ENCODE results near the gene ATE1.
A peak's percentile ranks its signal among the peaks of the same experiment; 100 is the strongest.
"Not testable (repeated sequence)": the region's sequence is repeated elsewhere in the genome, so short reads cannot be mapped to it uniquely, and the experiment has no call there.

ATE1 gene

DNA sequence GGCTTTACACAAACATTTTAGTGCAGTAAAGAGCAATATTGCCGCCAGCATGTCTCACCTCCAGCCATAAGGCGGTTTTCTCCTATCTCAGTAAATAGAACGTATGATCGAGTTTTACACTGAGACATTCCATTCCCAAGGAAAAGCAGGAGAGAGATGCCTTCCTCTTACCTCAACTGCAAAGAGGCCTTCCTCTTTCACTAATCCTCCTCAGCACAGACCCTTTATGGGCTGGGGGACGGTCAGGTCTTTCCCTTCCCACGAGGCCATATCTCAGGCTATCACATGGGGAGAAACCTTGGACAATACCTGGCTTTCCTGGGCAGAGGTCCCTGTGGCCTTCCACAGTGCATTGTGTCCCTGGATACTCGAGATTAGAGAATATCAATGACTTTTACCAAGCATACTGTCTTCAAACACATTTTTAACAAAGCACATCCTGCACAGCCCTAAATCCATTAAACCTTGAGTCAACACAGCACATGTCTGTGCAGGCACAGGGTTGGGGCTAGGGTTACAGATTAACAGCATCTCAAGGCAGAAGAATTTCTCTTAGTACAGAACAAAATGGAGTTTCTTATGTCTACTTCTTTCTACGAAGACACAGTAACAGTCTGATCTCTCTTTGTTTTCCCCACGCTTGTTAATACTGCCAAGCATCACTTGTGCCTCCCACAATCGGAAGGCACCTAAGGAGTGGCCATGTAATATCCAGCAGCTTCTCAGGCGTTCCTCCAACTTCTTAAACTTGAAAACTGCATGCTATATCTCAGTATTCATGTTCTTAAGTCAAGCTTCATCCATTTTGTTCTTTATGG, 2.6 kb upstream of the ATE1 start:
- not testable (repeated sequence) for DNase-seq (ENCODE audit: low read depth in 2 of 2)

DNA sequence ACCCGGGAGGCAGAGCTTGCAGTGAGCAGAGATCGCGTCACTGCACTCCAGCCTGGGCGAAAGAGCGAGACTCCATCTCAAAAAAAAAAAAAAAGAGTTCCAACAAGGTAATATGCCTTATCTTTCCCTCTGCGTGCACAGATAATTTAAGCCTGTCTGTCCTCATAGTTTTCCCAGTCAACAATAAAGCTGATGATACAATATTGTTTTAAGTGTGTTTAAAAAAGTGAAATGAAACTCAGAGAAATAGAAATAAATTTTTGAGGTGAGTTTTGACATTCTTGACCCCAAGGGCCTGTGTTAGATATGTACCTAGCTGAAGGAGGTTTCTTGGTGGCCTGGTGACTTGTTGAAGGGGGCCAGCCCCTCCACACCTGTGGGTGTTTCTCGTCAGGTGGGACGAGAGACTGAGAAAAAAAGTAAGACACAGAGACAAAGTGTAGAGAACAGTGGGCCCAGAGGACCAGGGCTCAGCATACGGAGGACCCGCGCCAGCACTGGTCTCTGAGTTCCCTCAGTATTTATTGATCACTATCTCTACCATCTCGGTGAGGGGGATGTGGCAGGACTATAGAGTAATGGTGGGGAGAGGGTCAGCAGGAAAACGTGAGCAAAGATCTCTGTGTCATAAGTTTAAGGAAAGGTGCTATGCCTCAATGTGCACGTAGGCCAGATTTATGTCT, 1.9 kb upstream of the ATE1 start:
- DNase-seq (ENCODE audit: low read depth in 2 of 2), result not testable (repeated sequence)

DNA sequence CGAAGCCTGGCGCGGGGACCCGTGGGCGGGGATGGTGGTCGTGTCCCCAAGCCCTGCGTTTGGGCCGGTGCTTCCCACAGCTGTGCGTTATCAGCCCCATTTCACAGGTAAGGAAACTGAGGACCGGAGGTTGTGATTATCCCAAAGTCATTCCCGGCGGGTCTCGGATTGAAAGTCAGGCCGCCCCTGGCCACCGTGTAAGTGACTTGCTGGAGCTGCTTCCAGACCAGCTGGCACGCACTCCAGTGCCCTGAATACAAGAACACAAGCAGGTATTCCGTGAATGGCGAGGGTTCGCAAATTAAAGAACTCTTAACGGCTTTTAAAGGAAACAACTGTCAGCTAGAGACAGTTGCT, 675 bp upstream of the ATE1 start:
- peak in 1 of 2 experiments; percentile 26 for DNase-seq (ENCODE audit: low read depth in 2 of 2)

DNA sequence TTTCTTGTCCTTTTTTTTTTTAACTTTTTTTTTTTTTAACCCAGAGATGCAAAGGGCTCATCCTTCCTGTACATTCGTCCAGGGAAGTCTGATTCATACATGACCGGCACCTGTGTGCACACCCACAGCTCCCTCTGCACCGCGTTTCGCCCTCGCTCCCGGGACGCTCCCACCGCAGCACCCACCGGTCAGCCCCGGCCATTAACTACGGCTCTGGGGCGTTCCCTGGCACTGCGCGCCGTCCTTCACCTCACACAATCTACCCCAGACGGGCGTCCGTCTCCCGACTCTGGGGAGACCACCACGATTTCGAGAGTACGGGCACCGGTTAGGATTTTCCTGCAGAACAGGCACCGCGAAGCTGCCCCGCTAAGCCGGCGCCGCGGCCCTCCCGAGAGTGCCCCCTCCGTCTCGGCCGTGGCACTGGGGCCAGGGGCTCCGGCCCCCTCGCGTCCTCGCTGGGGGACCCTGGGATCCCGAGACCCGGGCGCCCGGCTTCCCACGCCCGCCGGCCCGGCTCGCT, 452 bp downstream of the ATE1 start:
- DNase-seq (ENCODE audit: low read depth in 2 of 2), result peak; percentile 24 to 27

DNA sequence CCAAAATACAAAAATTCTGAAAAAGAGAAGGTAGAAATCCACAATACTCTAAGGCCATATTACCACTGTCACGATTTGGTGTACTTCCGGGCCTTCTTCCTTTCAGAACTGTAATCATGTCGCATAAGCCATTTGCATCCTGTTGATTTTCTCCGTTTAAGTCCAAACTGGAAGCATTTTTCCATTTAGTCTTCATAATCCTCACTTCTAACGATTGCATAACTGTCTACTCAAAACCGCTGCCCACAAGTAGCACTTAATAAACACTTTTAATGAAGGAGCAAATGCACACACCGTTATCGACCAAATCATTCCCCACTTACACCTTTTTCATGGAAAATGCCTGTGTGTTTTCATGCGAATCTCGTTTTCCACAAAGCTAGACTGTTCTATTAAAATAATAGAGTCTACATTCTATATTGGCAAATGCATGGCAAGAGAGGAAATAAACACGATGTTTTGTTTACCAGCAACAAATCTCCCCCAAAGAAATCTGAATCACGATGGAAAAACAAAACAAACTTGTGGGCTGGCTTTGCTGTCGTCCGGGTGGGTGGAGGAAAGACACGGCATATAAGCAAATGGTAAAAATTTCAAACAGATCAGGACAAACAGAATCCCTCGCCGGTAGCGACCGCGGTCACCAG, 1.0 kb downstream of the ATE1 start:
- no peak for DNase-seq (ENCODE audit: low read depth in 2 of 2)

DNA sequence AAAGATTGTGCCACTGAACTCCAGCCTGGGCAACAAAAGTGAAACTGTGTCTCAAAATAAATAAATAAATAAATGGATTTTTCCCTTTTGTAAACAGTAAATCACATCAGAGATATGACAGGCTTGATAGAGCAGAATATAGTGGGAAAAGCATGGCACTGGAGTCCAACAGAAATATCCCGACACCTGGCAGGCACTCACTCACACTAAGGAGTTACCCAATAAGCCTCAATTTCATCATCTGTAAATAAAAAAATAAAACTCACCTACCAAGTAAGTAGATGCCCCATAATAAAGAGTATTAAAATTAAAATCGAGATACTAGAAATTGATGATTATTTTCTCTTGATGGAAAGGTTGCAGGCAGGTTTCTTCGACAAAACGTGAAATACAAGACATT, 1.7 kb downstream of the ATE1 start:
- no peak for DNase-seq (ENCODE audit: low read depth in 2 of 2)

DNA sequence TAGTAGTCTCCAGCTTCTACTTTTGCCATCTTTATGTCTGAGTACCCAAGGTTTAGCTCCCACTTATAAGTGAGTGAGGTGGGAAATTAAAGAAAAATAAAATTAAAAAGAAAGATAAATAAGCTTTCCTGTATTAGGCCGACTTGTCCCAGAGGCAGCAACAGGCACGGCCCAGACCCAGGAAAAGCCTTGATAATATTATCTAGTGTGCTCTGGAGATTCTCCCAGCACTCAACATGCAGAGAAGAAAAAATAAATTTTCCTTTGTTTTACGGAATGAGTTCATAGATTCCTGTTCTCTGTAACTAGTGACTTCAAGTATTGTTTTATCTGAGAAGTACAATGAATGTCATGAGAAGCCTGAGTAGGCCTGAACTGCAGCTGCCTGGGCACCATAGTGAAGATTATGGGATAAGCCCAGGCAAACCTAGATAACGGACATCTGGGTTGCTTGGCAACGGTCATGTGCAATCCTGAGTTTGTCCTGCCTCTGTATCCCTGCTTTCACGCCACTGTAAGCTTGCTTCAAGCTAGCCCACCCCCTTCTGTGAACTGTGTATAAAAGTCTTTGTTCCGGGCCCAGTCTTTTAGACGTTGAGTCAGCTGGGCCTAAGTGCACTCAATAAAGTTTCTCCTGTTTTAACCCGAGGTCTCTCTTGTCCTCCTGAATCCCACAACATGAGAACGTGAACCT, 6.4 kb downstream of the ATE1 start:
- DNase-seq (ENCODE audit: low read depth in 2 of 2), result no peak

DNA sequence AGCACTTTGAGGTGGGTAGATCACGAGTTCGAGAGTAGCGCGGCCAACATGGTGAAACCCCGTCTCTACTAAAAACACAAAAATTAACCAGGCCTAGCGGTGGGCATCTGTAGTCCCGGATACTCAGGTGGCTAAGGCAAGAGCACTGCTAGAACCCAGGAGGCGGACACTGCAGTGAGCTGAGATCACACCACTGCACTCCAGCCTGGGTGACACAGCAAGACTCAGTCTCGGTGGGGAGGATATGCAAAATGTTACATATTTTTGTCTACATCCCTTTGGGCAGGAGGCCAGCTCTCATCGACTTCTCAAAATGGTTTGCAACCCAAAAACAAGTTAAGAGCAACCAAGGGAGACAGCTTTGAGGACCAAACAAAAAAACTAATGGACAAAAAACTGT, 8.2 kb downstream of the ATE1 start:
- DNase-seq (ENCODE audit: low read depth in 2 of 2), result no peak

DNA sequence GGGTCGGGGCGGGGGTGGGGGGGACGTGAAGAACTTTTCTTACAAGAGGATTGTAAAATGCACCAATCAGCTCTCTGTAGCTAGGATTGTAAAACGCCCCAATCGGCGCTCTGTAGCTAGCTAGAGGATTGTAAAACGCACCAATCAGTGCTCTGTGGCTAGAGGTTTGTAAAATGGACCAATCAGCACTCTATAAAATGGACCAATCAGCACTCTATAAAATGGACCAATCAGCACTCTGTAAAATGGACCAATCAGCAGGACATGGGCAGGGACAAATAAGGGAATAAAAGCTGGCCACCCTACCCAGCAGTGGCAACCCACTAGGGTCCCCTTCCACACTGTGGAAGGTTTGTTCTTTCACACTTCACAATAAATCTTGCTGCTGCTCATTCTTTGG, 9.0 kb downstream of the ATE1 start:
- DNase-seq (ENCODE audit: low read depth in 2 of 2), result not testable (repeated sequence)

DNA sequence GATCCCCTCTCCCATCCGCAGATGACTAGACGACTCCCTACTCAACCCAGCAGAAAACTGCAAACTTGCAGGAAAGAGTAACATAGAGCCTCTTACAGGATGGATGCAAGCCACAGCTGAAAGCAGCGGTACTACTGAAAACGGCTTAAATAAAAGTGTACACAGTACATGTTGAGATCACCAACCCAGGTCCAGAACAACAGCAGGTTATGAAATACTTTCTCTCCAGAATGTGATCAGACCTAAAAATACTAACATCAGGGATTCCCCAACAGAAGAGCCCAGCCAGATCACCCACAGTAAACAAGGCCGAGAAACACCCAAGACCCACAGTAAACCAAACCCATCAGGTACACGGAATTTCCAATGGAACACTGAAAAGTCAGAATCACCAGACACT, 13.2 kb downstream of the ATE1 start:
- no peak for DNase-seq (ENCODE audit: low read depth in 2 of 2)

DNA sequence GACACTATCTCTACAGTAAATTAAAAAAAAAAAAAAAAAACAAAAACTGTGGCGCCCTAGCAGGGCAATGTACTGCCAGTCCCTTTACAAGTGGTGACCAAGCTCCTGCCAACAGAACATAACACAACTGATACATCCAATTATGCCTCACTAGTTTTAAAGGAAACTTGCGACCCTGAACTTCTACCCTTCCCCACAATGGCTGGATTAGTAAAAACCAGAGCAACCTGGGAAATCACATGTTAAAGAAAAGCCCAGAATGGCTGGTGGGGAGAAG, 16.5 kb downstream of the ATE1 start:
- DNase-seq (ENCODE audit: low read depth in 2 of 2), result no peak

DNA sequence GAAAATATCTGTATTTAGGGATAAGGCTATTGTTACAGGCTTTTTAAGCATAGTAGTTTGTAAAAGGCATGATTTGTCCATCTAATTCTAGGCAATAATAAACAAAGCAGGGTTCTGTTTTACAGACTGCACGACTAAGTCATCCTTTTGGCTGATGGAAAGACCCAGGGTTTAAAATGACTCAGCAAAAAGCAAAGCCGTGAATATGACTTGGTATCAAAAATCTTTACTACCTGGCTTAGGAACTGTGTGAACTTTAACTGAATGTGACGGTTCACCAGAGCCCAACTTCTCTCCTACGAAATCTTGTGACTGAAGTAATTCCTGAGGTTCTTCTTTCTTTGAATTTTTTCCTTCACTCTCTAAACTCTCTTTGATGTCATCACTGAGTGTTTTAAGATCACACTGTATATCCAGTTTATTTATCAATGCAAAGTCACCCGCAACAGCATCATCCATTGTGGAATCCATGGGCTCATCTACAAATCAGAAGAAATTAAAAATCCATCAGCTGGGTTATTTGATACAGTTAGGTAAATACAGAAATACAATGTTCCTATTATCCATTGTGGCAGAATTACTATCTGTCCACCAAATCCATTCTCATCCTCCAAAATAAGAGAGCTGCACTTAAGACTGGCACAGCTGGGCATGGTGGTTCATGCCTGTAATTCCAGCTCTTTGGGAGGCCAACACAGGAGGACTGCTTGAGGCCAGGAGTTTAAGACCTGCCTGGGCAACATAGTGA, 17.0 kb downstream of the ATE1 start:
- no peak for DNase-seq (ENCODE audit: low read depth in 2 of 2)

DNA sequence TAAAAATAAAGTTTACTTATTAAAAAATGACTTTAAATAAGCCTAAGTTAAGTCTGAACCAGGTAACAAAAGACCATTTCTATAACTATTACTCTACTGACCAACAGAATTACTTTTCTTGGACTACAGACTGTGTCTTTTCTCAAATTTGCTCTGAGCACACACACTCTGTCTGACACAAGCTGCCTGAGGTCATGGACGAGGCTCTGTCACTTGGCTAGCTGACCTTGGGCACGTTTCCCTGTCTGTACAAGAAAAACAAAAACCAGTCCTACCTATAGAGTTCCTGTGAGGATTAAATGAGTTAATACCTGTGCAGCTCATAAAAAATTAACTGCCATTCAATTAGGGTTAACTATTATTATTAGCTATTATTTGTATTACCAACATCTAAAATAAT, 22.9 kb downstream of the ATE1 start:
- no peak for DNase-seq (ENCODE audit: low read depth in 2 of 2)

DNA sequence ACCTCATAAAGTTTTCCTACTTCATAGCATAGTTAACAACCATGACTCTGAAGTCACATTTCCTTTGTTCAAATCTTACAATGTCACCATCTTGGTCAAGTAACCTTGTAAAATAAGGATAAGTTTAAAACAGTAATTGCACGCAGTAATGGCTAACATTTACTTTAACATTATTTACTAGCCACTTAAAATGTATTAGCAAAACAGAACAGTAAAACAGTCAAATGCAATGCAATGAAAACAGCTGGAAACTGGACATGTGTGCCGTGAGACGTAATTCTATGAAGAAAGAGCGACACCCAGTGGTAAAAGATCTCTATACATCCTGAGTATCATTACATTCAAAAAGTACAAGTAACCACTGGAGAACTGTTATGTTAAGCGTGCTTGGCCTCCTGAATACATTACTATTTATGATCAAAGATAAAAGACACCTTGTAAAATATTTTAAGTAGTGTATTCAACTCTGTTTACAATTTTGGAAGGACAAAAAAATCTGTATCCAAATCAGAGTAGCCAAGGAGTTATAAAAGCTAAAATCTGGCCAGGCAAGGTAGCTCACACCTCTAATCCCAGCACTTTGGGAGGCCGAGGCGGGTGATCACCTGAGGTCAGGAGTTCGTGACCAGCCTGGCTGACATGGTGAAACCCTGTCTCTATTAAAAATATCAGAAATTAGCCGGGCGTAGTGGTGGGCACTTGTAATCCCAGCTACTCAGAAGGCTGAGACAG, 27.2 kb downstream of the ATE1 start:
- no peak for DNase-seq (ENCODE audit: low read depth in 2 of 2)

DNA sequence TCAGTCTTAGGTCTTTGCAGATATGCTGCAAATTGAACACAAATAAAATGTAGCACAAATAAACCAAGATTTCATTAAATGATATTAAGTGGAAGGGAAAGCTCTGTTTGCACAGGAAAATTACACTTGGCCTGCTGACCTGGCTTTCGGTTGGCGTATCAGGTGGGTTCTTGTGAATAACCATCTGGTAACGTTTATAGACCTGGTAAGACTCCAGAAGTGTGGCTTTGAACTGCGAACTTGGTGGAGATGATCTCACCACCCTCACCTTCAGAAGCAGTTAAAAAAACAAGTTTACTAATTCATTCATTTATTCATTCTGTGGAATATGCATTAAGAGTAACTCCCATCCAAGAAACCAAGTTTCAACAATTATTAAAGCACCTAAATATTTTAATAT, 28.1 kb downstream of the ATE1 start:
- DNase-seq (ENCODE audit: low read depth in 2 of 2), result no peak

DNA sequence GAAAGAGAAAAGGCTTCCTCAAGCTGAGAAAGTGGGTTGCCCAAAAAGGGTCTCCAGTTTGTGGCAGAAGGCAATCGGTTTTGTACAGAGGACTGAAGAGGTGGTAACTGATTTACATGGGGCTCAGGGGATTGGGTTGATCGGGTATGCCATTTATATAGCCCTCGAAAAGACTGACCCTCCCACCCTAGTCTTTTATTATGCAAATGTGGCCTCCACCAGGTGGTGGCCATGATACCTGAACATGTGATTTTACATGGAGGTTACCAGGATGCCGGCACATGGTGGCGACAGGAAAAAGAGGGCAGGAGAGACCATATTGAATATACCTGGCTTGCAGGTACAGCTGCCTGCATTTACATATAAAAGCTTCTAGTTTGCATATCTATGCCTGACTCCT, 36.7 kb downstream of the ATE1 start:
- no peak for DNase-seq (ENCODE audit: low read depth in 2 of 2)

DNA sequence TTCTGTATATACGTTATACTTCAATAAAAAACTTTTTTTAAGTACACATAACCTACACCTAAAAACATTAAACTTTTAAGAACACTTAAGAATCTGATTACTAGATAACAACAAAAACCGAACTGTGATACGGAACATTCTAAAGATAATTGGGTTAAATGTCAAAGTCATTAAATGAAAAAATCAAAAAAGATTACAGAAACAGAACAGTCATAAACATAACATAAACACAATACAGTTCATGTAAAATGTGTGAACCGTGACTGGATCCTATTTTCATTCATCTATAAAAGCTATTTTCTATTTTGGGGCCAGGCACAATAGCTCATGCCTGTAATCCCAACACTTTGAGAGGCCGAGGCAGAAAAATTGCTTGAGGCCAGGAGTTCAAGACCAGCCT, 38.6 kb downstream of the ATE1 start:
- no peak for DNase-seq (ENCODE audit: low read depth in 2 of 2)

DNA sequence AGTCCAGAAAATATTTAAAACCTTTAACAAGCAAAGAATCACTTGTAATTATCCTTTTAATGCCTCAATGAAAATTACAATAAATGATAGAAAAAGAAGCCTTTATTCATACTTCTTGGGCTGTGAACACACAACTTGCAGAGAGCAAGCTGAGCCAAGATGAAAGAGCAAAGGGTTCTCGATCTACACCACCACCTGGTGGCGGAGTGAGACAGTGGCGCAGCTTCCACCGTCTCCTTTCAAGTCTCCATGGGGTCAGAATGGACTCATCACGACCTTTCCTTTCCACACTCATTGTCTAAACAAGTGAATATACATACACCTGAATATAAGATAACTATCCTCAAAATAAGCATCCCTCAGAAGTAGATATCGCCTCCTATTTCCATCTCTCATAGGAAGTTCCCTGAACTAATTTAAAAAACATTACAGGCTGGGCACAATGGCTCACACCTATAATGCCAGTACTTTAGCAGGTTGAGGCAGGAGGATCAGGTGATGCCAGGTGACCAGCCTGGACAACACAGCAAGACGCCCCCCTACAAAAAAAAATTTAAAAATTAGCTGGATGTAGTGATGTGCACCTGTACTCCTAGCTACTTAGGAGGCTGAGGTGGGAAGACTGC, 40.7 kb downstream of the ATE1 start:
- peak; percentile 6 to 41 for DNase-seq (ENCODE audit: low read depth in 2 of 2)

DNA sequence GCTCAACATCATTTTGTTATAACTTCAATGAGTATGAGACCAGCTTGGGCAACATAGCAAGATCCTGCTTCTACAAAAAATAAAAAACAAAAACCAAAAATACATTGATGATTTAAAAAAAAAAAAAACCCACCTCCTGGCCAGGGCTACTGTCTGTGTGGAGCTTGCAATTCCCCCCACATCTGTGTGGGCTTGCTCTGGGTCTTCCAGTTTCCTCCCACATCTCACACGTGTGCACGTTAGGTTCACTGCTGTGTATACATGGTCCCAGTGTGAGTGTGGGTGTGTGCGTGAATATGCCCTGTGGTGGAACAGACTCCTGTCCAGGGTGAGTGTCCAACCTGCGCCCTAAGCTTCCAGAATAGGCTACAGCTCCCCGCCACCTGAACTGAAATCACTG, 41.6 kb downstream of the ATE1 start:
- no peak for DNase-seq (ENCODE audit: low read depth in 2 of 2)

DNA sequence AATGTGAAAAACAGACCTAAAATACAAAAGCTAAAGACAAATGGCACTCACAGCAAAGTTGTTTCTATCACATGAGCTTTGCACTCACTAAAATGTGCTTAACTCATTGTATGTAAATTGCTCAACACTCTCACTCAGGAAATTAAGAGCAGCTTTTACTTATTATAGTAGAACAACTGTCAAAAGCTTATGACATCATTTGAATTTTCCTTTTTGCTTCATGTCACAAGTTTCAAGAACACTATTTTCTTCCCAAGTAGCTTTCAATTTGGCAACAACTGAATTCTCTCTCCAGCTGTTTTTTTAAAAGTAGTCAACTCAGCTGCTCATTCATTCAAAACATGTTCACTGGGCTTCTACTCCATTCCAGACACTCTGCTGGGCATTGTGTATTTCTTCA, 46.9 kb downstream of the ATE1 start:
- DNase-seq (ENCODE audit: low read depth in 2 of 2), result no peak

DNA sequence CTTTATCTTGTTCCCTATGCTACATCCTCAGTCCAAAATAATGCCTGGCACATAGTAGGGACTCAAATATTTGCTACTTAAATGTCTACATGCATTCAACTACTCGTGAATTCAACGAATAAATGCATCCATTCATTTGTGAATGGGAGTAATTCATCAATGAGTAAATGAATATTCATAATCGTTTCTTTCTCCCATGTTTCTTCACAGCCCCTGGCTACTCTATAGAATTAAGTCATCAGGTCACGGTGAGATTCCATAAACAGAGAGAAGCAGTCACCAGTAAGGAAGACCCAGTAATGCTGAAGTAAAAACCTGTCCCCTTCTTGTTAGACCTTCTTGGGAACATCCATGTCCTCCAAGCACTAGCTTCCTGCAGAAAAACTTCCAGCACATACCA, 48.4 kb downstream of the ATE1 start:
- no peak for DNase-seq (ENCODE audit: low read depth in 2 of 2)

Data from stimulated activated CD4-positive, alpha-beta T cell treated with anti-CD3 and anti-CD28 coated beads, Interleukin-12 subunit alpha, Interleukin-12 subunit beta, amount 100 ng/mL, for 24 hours (primary cell).